Activated CD8-positive, alpha-beta memory T cell treated with anti-CD3 and anti-CD28 coated beads for 36 hours (primary cell): Measurements from ENCODE around the gene COL5A2. TPM values are rescaled to one million over a fixed set of nuclear protein-coding genes. Genes with fewer than 3 reads are reported as not detected.

Source experiments
- total RNA-seq, 2 experiments: library from RNA; stranded (reverse); gene quantifications; one replicate each; pipeline ENCODE4 v1.2.3, GENCODE V29; 2021

Gene COL5A2
- total RNA-seq, 2 experiments from 2014 or later, result 1.4 to 1.5 TPM

Other genes with a start within 250 kb of the COL5A2 start
- gene COL3A1, start 205.4 kb downstream of the COL5A2 start, total RNA-seq, result under 1 TPM in 1 of 2 experiments, not detected in 1; 0.13 TPM